Measurements from ENCODE around the gene PIM3.

The PIM3 gene

DNA sequence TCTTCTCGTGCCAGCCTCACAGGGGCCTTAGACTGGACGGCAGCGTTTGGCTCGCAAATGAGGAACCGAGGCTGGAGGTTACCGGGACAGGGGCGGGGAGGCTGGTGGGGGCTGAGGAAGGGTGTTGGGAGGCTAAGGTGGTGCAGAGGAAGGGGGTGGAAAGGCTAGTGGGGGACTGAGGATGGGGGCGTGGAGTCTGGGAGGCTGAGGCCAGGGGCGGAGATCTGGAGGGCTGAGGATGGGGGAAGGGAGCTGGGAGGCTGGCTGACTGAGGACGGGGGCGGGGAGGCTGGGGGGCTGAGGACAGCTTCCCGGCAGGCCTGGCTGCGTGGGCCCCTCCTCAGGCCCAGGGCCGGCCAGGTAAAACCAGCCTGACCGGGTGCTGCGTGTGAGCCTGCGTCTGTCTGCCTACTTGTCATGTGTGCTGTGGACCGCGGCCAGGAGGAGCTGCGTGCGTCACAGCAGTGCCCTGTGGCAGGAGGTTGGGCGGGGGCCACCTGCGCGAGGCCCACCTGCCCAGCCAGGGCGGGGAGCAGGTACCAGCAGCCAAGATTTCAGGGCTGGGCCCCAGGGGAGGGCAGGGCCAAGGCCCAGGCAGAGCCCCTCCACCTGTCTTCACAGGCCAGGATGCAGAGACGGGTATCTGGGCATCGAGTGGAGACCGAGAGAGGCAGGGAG is 9.4 kb upstream of the PIM3 start:
- no peaks in the 10 kb centered on the region for H3K9me2 ChIP-seq (replicated peaks; ENCODE audit: insufficient read depth, low read length)
- no peak overlapping the region for H3K4me2 ChIP-seq (ENCODE audit: low read depth, low read length)
- H3K9me3 ChIP-seq (replicated peaks; ENCODE audit: insufficient read depth, low read length), result no peaks in the 10 kb centered on the region
- H3K27me3 ChIP-seq (replicated peaks; ENCODE audit: insufficient read depth, low read length), result peaks cover 34% of the 10 kb centered on the region
- no peaks in the 10 kb centered on the region for H4K20me1 ChIP-seq (ENCODE audit: insufficient read depth, low read length)
- no peak overlapping the region for H3K27ac ChIP-seq (ENCODE audit: low read length)
- no peak overlapping the region for H3K4me3 ChIP-seq (ENCODE audit: low read length)
- no peak for TF ChIP-seq EZH2phosphoT487 (IDR thresholded peaks at IDR 0.05; ENCODE audit: low read length)
- H3K36me3 ChIP-seq (replicated peaks; ENCODE audit: insufficient read depth, low read length), result no peaks in the 10 kb centered on the region
- no peak for DNase-seq
- H3K79me2 ChIP-seq (ENCODE audit: low read length), result no peaks in the 10 kb centered on the region
- H2AFZ ChIP-seq (ENCODE audit: low read length), result no peak overlapping the region
- H3F3A ChIP-seq (ENCODE audit: insufficient read depth, low read length), result no peaks in the 10 kb centered on the region
- H3K4me1 ChIP-seq (ENCODE audit: low read length), result no peaks in the 10 kb centered on the region
- no peak overlapping the region for H3K9ac ChIP-seq (ENCODE audit: low read length)

DNA sequence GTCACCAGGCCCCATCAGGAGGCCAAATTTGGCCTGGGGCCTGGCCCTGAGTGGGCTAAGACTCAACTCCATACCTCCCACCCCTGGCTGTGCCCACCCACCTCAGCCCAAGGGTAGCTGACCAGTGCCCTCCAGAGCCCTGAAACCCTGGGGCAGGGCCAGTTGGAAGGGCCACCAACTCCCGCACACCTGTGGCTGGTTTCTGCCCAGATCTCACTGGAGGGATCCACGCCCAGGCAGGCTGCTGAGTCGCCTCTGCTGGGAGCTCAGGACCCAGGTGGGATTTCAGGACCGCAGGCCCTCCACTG is 8.9 kb upstream of the PIM3 start:
- no peak for DNase-seq
- H3K4me2 ChIP-seq (ENCODE audit: low read depth, low read length), result no peak overlapping the region
- H4K20me1 ChIP-seq (ENCODE audit: insufficient read depth, low read length), result no peaks in the 10 kb centered on the region
- no peaks in the 10 kb centered on the region for H3K9me3 ChIP-seq (replicated peaks; ENCODE audit: insufficient read depth, low read length)
- peaks cover 34% of the 10 kb centered on the region for H3K27me3 ChIP-seq (replicated peaks; ENCODE audit: insufficient read depth, low read length)
- TF ChIP-seq EZH2phosphoT487 (IDR thresholded peaks at IDR 0.05; ENCODE audit: low read length) (no peak), EZH2 (optimal IDR thresholded peaks at IDR 0.05; ENCODE audit: low read depth, low read length) (no peak)
- TF ChIP-seq, protein P1, sequence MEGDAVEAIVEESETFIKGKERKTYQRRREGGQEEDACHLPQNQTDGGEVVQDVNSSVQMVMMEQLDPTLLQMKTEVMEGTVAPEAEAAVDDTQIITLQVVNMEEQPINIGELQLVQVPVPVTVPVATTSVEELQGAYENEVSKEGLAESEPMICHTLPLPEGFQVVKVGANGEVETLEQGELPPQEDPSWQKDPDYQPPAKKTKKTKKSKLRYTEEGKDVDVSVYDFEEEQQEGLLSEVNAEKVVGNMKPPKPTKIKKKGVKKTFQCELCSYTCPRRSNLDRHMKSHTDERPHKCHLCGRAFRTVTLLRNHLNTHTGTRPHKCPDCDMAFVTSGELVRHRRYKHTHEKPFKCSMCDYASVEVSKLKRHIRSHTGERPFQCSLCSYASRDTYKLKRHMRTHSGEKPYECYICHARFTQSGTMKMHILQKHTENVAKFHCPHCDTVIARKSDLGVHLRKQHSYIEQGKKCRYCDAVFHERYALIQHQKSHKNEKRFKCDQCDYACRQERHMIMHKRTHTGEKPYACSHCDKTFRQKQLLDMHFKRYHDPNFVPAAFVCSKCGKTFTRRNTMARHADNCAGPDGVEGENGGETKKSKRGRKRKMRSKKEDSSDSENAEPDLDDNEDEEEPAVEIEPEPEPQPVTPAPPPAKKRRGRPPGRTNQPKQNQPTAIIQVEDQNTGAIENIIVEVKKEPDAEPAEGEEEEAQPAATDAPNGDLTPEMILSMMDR (IDR thresholded peaks at IDR 0.05; ENCODE audit: low read length), result no peak
- no peak overlapping the region for H2AFZ ChIP-seq (ENCODE audit: low read length)
- H3K9ac ChIP-seq (ENCODE audit: low read length), result no peak overlapping the region
- no peaks in the 10 kb centered on the region for H3K4me1 ChIP-seq (ENCODE audit: low read length)
- H3K27ac ChIP-seq (ENCODE audit: low read length), result no peak overlapping the region
- H3F3A ChIP-seq (ENCODE audit: insufficient read depth, low read length), result no peaks in the 10 kb centered on the region
- H3K36me3 ChIP-seq (replicated peaks; ENCODE audit: insufficient read depth, low read length), result no peaks in the 10 kb centered on the region
- no peaks in the 10 kb centered on the region for H3K9me2 ChIP-seq (replicated peaks; ENCODE audit: insufficient read depth, low read length)
- no peak overlapping the region for H3K4me3 ChIP-seq (ENCODE audit: low read length)
- H3K79me2 ChIP-seq (ENCODE audit: low read length), result no peaks in the 10 kb centered on the region

DNA sequence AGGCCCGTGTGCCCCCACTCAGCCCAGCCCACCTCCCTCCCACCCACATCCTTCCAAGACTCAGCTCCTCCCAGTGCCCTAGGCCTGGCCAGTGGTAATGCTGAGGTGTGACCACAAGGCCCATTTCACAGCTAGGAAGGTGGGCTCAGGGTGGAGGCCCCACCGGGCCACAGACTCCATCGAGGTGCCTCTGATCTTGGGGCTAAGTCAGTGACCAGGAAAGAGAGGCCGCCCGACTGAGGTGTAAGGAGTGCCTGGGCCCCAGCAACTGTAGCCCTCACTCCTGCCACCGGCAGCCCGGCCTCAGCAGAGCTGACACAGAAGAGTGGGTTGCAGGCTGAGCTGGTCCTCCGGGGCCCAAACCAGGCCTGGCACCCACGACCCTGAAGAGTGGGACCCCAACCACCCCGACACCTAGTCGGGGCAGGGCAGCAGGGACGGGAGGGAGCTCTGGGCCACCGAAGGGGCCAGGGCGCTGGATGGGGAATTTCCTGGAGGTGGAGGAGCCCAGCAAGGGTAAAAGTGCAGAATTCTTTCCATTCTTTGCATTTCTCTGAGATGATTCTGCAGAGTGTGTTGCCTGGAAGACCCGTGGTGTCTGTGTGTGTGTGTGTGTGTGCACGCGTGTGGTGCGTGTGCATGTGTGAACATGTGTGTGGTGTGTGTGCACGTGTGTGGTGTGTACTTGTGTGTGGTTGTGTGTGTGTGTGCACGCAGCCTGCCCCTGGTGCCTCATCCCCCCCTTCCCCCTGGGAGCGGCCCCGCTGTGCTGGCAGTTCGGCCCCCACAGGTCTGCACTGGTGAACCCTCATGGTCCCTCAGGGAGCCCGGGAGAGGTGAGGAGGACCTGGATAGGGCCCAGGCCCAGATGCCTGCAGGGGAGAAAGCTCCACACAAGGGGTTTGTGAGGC is 8.3 kb upstream of the PIM3 start:
- TF ChIP-seq, protein P1 (IDR thresholded peaks at IDR 0.05; ENCODE audit: low read length), result no peak
- TF ChIP-seq EZH2 (optimal IDR thresholded peaks at IDR 0.05; ENCODE audit: low read depth, low read length) (no peak), EZH2phosphoT487 (IDR thresholded peaks at IDR 0.05; ENCODE audit: low read length) (no peak)
- Histone ChIP-seq H3K4me3 (ENCODE audit: low read length) (no peak overlapping the region), H4K20me1 (ENCODE audit: insufficient read depth, low read length) (no peaks in the 10 kb centered on the region), H3K4me2 (ENCODE audit: low read depth, low read length) (no peak overlapping the region), H3F3A (ENCODE audit: insufficient read depth, low read length) (no peaks in the 10 kb centered on the region), H2AFZ (ENCODE audit: low read length) (no peak overlapping the region), H3K79me2 (ENCODE audit: low read length) (no peaks in the 10 kb centered on the region), H3K9ac (ENCODE audit: low read length) (no peak overlapping the region), H3K36me3 (replicated peaks; ENCODE audit: insufficient read depth, low read length) (no peaks in the 10 kb centered on the region), H3K9me2 (replicated peaks; ENCODE audit: insufficient read depth, low read length) (no peaks in the 10 kb centered on the region), H3K4me1 (ENCODE audit: low read length) (no peaks in the 10 kb centered on the region), H3K27me3 (replicated peaks; ENCODE audit: insufficient read depth, low read length) (peaks cover 28% of the 10 kb centered on the region), H3K9me3 (replicated peaks; ENCODE audit: insufficient read depth, low read length) (no peaks in the 10 kb centered on the region), H3K27ac (ENCODE audit: low read length) (no peak overlapping the region)
- no peak for DNase-seq

All from MM.1S (cell line).